NCI-H2029 (cell line): Measurements from ENCODE around the gene CAMTA1.

Experiments used
- DNase-seq: peaks from one replicate; lab custom pipeline; 2025; lab: John Stamatoyannopoulos, UW

CAMTA1 gene

GRCh38 chr1:7077136-7077535, 291.9 kb downstream of the CAMTA1 start:
- DNase-seq: no peak

GRCh38 chr1:7077970-7078369, 292.7 kb downstream of the CAMTA1 start:
- no peak for DNase-seq

GRCh38 chr1:7079637-7080036, 294.4 kb downstream of the CAMTA1 start:
- no peak for DNase-seq

GRCh38 chr1:7084232-7084894, 299.1 kb downstream of the CAMTA1 start:
- no peak for DNase-seq

GRCh38 chr1:7085521-7085920, 300.3 kb downstream of the CAMTA1 start:
- no peak for DNase-seq

GRCh38 chr1:7086106-7086505, 300.9 kb downstream of the CAMTA1 start:
- no peak for DNase-seq

GRCh38 chr1:7087888-7088287, 302.6 kb downstream of the CAMTA1 start:
- DNase-seq: no peak

- no peak for DNase-seq
Observed at GRCh38 chr1:7089497-7089896, 304.2 kb downstream of the CAMTA1 start.

GRCh38 chr1:7093297-7093696, 308.0 kb downstream of the CAMTA1 start:
- no peak for DNase-seq

- DNase-seq: no peak
Observed at GRCh38 chr1:7094086-7094485, 308.8 kb downstream of the CAMTA1 start.

GRCh38 chr1:7094509-7094908, 309.3 kb downstream of the CAMTA1 start:
- DNase-seq: no peak

- no peak for DNase-seq
Observed at GRCh38 chr1:7095343-7095964, 310.2 kb downstream of the CAMTA1 start.

GRCh38 chr1:7097938-7098592, 312.8 kb downstream of the CAMTA1 start:
- DNase-seq: no peak

GRCh38 chr1:7098641-7099040, 313.4 kb downstream of the CAMTA1 start:
- DNase-seq: no peak

GRCh38 chr1:7100479-7100878, 315.2 kb downstream of the CAMTA1 start:
- no peak for DNase-seq

GRCh38 chr1:7101187-7101586, 315.9 kb downstream of the CAMTA1 start:
- DNase-seq: no peak

GRCh38 chr1:7103361-7103782, 318.1 kb downstream of the CAMTA1 start:
- no peak for DNase-seq

- DNase-seq: no peak
Observed at GRCh38 chr1:7103874-7104273, 318.6 kb downstream of the CAMTA1 start.

GRCh38 chr1:7104339-7104738, 319.1 kb downstream of the CAMTA1 start:
- no peak for DNase-seq

GRCh38 chr1:7105269-7105668, 320.0 kb downstream of the CAMTA1 start:
- DNase-seq: no peak

GRCh38 chr1:7106442-7107108, 321.3 kb downstream of the CAMTA1 start:
- no peak for DNase-seq

- DNase-seq: no peak
Observed at GRCh38 chr1:7107109-7107830, 322.0 kb downstream of the CAMTA1 start.
